ENCODE measurements around the gene ZBED4.

DNA sequence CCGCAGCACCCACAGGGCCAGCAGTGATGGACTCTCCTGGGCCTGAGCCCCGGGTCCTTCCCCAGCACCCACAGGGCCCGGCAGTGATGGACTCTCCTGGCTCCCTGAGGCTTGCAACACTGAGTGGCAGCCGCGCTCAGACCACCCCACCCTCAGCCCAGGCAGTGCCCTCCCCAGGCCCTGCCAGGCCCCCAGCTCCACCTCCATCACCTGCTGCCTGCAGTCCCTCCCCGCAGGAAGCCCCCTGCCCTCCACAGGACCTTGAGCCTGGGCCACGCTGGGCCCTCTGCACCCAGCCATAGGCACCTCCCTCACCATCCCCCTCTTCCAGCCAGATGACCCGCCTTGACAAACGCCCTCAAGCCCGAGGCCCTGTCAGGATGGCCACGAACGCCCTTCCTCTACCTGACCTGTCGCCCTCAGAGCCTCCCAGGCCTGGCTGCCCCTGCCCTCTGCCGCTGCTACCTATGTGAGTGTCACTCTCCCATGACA lies 53.2 kb downstream of the ZBED4 start:
- TF ChIP-seq, protein P1, sequence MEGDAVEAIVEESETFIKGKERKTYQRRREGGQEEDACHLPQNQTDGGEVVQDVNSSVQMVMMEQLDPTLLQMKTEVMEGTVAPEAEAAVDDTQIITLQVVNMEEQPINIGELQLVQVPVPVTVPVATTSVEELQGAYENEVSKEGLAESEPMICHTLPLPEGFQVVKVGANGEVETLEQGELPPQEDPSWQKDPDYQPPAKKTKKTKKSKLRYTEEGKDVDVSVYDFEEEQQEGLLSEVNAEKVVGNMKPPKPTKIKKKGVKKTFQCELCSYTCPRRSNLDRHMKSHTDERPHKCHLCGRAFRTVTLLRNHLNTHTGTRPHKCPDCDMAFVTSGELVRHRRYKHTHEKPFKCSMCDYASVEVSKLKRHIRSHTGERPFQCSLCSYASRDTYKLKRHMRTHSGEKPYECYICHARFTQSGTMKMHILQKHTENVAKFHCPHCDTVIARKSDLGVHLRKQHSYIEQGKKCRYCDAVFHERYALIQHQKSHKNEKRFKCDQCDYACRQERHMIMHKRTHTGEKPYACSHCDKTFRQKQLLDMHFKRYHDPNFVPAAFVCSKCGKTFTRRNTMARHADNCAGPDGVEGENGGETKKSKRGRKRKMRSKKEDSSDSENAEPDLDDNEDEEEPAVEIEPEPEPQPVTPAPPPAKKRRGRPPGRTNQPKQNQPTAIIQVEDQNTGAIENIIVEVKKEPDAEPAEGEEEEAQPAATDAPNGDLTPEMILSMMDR (IDR thresholded peaks at IDR 0.05; ENCODE audit: low read length): no peak
- TF ChIP-seq EZH2phosphoT487 (IDR thresholded peaks at IDR 0.05; ENCODE audit: low read length): no peak
